MCF 10A (cell line): ENCODE measurements around the gene ITGAV. TPM values are rescaled to one million over a fixed set of nuclear protein-coding genes. Genes with fewer than 3 reads are reported as not detected.

Source experiments
- BruUV-seq: library from RNA; stranded (reverse); fragments of 400-500 nt; replicated peaks from 2 replicates; lab custom pipeline; 2021; lab: Mats Ljungman, UMichigan
- CTCF ChIA-PET: fragments of 300-600 bp; sonication (Branson Sonifier 250); formaldehyde crosslinking; extraction: SDS; loops from one replicate; lab custom pipeline; 2021; ENCODE audit warnings: antibody characterized with exemption, inconsistent platforms; lab: Yijun Ruan, JAX
- POLR2A ChIA-PET: fragments of 300-600, 350-650 bp; sonication (Branson Sonifier 250); formaldehyde crosslinking; extraction: SDS; loops from one replicate; lab custom pipeline; 2020; ENCODE audit warnings: antibody characterized with exemption, inconsistent platforms; lab: Yijun Ruan, JAX
- DNase-seq: peaks from one replicate; pipeline ENCODE4 v3.0.0-alpha.2; 2018; ENCODE audit not compliant: unreplicated experiment
- H3K27ac Mint-ChIP-seq: one replicate; pipeline ENCODE4 v1.8.0; 2022; ENCODE audit warnings: mild to moderate bottlenecking, low read depth, mixed read lengths; ENCODE audit not compliant: unreplicated experiment
- H3K27me3 Mint-ChIP-seq: one replicate; pipeline ENCODE4 v1.8.0; 2022; ENCODE audit warnings: mixed read lengths; ENCODE audit not compliant: insufficient read depth, unreplicated experiment
- H3K36me3 Mint-ChIP-seq: one replicate; pipeline ENCODE4 v1.8.0; 2022; ENCODE audit warnings: mild to moderate bottlenecking, moderate library complexity, mixed read lengths; ENCODE audit not compliant: insufficient read depth, unreplicated experiment
- H3K4me1 Mint-ChIP-seq: one replicate; pipeline ENCODE4 v1.8.0; 2022; ENCODE audit warnings: mixed read lengths; ENCODE audit not compliant: insufficient read depth, unreplicated experiment
- H3K4me3 Mint-ChIP-seq: one replicate; pipeline ENCODE4 v1.8.0; 2022; ENCODE audit warnings: mild to moderate bottlenecking, moderate library complexity, mixed read lengths; ENCODE audit not compliant: unreplicated experiment
- H3K9me3 Mint-ChIP-seq: one replicate; pipeline ENCODE4 v1.8.0; 2022; ENCODE audit warnings: mixed read lengths; ENCODE audit not compliant: unreplicated experiment
- intact Hi-C: fragments of 100-400 bp; cut with micrococcal nuclease; formaldehyde crosslinking; loops from 2 replicates; pipeline ENCODE4 v1.14.1; 2022
- total RNA-seq: library from RNA; stranded (reverse); gene quantifications from 2 replicates; pipeline ENCODE4 v1.2.3, GENCODE V29; 2022
- TF ChIP-seq, protein P1 (sequence below): fragments of 200-600 bp; IDR thresholded peaks from one replicate; pipeline ENCODE4 v1.8.0; 2022; ENCODE audit warnings: antibody characterized with exemption, mild to moderate bottlenecking; ENCODE audit not compliant: unreplicated experiment

Gene ITGAV
- total RNA-seq, 1 experiment from 2014 or later, result 56.1 TPM

DNA sequence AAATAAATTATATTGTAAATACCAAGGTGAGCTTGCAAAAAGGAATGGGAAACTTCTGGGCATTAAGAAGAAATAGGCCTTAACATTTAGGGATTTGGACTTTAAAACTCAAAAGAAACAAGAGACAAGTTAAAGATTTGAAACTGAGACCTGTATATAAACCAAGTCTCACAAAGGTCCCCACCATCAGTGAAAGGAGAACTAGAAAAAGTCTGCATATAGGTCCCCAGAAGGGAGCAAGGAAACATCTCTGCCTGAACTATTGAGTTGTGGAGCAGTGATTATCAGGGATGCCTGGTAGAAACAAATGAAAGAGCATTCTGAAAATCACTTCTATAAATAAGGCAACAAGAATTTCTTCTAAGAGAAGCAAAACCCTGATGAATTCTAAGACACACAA lies 30.5 kb upstream of the ITGAV start:
- intact Hi-C loops, result no loop called here
- ChIA-PET POLR2A (interaction anchor here (0.8 to 1.2 kb wide), 2 partner anchors 12 to 15 kb away, joined by 3 to 5 read pairs; no protein-coding TSS in a partner anchor), CTCF (no interaction called here)
- no peak overlapping the region for H3K27ac Mint-ChIP-seq
- peaks cover 10% of the 10 kb centered on the region for H3K9me3 Mint-ChIP-seq
- H3K27me3 Mint-ChIP-seq, result no peaks in the 10 kb centered on the region
- H3K4me3 Mint-ChIP-seq, result no peak overlapping the region
- TF ChIP-seq, protein P1, sequence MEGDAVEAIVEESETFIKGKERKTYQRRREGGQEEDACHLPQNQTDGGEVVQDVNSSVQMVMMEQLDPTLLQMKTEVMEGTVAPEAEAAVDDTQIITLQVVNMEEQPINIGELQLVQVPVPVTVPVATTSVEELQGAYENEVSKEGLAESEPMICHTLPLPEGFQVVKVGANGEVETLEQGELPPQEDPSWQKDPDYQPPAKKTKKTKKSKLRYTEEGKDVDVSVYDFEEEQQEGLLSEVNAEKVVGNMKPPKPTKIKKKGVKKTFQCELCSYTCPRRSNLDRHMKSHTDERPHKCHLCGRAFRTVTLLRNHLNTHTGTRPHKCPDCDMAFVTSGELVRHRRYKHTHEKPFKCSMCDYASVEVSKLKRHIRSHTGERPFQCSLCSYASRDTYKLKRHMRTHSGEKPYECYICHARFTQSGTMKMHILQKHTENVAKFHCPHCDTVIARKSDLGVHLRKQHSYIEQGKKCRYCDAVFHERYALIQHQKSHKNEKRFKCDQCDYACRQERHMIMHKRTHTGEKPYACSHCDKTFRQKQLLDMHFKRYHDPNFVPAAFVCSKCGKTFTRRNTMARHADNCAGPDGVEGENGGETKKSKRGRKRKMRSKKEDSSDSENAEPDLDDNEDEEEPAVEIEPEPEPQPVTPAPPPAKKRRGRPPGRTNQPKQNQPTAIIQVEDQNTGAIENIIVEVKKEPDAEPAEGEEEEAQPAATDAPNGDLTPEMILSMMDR, result no peak
- BruUV-seq, result no TSS peak
- peaks cover 6% of the 10 kb centered on the region for H3K4me1 Mint-ChIP-seq
- DNase-seq, result no peak
- H3K36me3 Mint-ChIP-seq, result peaks cover 4% of the 10 kb centered on the region

DNA sequence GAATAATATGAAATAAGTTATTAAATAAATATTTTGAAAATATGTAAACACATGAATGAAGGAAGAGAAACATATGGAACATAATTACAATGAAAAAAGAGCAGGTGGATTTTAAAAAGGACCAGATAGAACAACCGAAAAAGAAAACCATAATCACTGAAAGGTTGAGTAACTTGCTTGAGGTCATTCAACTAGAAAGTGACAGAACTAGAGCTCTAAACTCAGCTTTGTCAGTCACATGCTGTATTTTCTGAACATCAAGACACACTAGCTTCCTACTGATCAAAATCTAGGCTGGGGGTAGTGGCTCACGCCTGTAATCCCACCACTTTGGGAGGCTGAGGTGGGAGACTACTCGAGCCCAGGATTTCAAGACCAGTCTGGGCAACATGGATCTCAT lies 30.0 kb upstream of the ITGAV start:
- Mint-ChIP-seq H3K4me1 (peaks cover 6% of the 10 kb centered on the region), H3K27me3 (no peaks in the 10 kb centered on the region), H3K36me3 (peaks cover 4% of the 10 kb centered on the region), H3K9me3 (peaks cover 10% of the 10 kb centered on the region), H3K4me3 (no peak overlapping the region), H3K27ac (no peak overlapping the region)
- no peak for DNase-seq
- CTCF ChIA-PET, result interaction anchor here (0.7 kb wide), 1 partner anchor 1734 kb away, joined by 4 read pairs; no protein-coding TSS in a partner anchor
- intact Hi-C loops, result no loop called here
- BruUV-seq, result no TSS peak
- TF ChIP-seq, protein P1, result no peak
- POLR2A ChIA-PET, result interaction anchor here (1.2 kb wide), 2 partner anchors 11 to 30 kb away, joined by 4 to 5 read pairs; partner anchors contain the start of gene ITGAV

DNA sequence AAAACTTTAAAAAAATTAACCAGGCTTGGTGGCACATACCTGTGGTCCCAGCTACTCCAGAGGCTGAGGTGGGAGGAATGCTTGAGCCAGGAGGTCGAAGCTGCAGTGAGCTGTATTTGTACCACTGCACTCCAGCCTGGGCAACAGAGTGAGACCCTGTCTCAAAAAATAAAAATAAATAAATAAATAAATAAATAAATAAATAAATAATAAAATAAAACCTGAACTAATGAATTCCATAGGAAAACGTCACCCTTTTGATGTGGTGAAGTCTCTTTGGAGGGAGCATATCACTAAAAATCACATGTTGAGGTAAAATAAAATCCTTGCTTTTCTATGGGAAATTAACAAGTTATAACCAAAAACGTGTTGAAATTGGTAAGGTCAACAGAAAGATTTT lies 29.6 kb upstream of the ITGAV start:
- no peak overlapping the region for H3K4me3 Mint-ChIP-seq
- H3K27me3 Mint-ChIP-seq, result no peaks in the 10 kb centered on the region
- H3K9me3 Mint-ChIP-seq, result peaks cover 10% of the 10 kb centered on the region
- intact Hi-C loops, result no loop called here
- ChIA-PET POLR2A (interaction anchor here (1.2 kb wide), 1 partner anchor 29 kb away, joined by 4 read pairs; the partner anchor contains the start of gene ITGAV), CTCF (interaction anchor here (0.7 kb wide), 1 partner anchor 1734 kb away, joined by 4 read pairs; no protein-coding TSS in a partner anchor)
- BruUV-seq, result no TSS peak
- H3K36me3 Mint-ChIP-seq, result peaks cover 4% of the 10 kb centered on the region
- no peak for DNase-seq
- no peak overlapping the region for H3K27ac Mint-ChIP-seq
- H3K4me1 Mint-ChIP-seq, result peaks cover 6% of the 10 kb centered on the region
- TF ChIP-seq, protein P1, result no peak

DNA sequence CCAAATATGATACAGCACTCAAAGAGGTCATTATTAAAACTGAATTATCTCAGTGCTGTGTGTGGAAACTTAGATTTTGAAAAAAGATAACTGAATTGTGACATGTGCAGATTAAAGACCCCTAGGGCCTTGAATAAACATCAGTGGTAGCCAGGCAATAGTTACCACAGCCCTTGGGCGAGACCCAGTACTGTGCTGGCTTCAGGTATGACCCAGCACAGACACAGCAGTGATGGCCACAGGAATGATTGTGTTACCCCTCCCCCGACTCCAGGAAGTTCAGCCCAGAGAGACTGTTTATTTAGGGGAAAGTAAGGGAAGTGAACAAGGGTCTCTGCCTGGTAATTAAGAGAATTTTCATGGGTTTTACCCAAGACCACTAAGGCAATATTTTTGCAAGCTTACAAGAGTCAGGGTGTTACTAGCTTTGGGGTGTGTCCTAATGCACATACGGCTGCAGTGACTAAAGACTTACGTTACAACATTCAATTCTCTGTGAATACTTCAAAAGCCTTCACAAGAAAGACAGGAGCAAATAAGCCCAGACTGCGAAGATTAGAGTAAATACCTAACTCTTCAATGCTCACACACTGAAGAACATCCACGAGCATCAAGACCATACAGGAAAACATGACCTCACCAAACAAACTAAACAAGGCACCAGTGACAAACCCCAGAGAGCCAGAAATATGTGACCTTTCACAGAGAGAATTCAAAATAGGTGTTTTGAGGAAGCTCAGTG lies 28.2 kb upstream of the ITGAV start:
- peaks cover 4% of the 10 kb centered on the region for H3K36me3 Mint-ChIP-seq
- CTCF ChIA-PET, result no interaction called here
- BruUV-seq, result no TSS peak

More for the DNA sequence above, 28.2 kb upstream of the ITGAV start:
- Mint-ChIP-seq H3K27ac (no peak overlapping the region), H3K27me3 (no peaks in the 10 kb centered on the region), H3K9me3 (peaks cover 10% of the 10 kb centered on the region), H3K4me1 (peaks cover 6% of the 10 kb centered on the region), H3K4me3 (no peak overlapping the region)
- TF ChIP-seq, protein P1, result no peak
- intact Hi-C loops, result no loop called here
- POLR2A ChIA-PET, result interaction anchor here (1.3 kb wide), 1 partner anchor 9 kb away, joined by 4 read pairs; no protein-coding TSS in a partner anchor
- no peak for DNase-seq
